IPS DF 4.7 (cell line): Measurements from ENCODE around the gene BCAS3.
"Not testable (repeated sequence)": the region's sequence is repeated elsewhere in the genome, so short reads cannot be mapped to it uniquely, and the experiment has no call there.

ENCODE experiments used
- DNase-seq: peaks from one replicate; pipeline ENCODE4 v3.0.0-alpha.2; 2013; ENCODE audit warnings: low spot score; ENCODE audit errors: extremely low read depth

Gene BCAS3

GRCh38 chr17:61122326-61122913 lies 444.8 kb downstream of the BCAS3 start:
- DNase-seq, result no peak

- DNase-seq, result no peak
Measured at GRCh38 chr17:61124562-61124961, 446.9 kb downstream of the BCAS3 start.

GRCh38 chr17:61126473-61127249 lies 449.0 kb downstream of the BCAS3 start:
- DNase-seq, result no peak

GRCh38 chr17:61127960-61128359 lies 450.3 kb downstream of the BCAS3 start:
- no peak for DNase-seq

- no peak for DNase-seq
Measured at GRCh38 chr17:61128661-61129115, 451.0 kb downstream of the BCAS3 start.

- DNase-seq, result no peak
Measured at GRCh38 chr17:61129267-61130254, 451.9 kb downstream of the BCAS3 start.

- DNase-seq, result no peak
Measured at GRCh38 chr17:61130330-61130729, 452.7 kb downstream of the BCAS3 start.

GRCh38 chr17:61131585-61131984 lies 453.9 kb downstream of the BCAS3 start:
- DNase-seq, result no peak

- no peak for DNase-seq
Measured at GRCh38 chr17:61132524-61132923, 454.9 kb downstream of the BCAS3 start.

GRCh38 chr17:61133853-61134252 lies 456.2 kb downstream of the BCAS3 start:
- DNase-seq, result no peak

- DNase-seq, result no peak
Measured at GRCh38 chr17:61134551-61135235, 457.0 kb downstream of the BCAS3 start.

- no peak for DNase-seq
Measured at GRCh38 chr17:61135782-61136181, 458.1 kb downstream of the BCAS3 start.

GRCh38 chr17:61136296-61136695 lies 458.6 kb downstream of the BCAS3 start:
- DNase-seq, result no peak

GRCh38 chr17:61139219-61139618 lies 461.6 kb downstream of the BCAS3 start:
- DNase-seq, result no peak

- DNase-seq, result no peak
Measured at GRCh38 chr17:61140081-61140786, 462.6 kb downstream of the BCAS3 start.

GRCh38 chr17:61143026-61143425 lies 465.4 kb downstream of the BCAS3 start:
- DNase-seq, result no peak

- no peak for DNase-seq
Measured at GRCh38 chr17:61144137-61144536, 466.5 kb downstream of the BCAS3 start.

GRCh38 chr17:61144617-61145564 lies 467.2 kb downstream of the BCAS3 start:
- DNase-seq, result no peak

- not testable (repeated sequence) for DNase-seq
Measured at GRCh38 chr17:61146833-61147232, 469.2 kb downstream of the BCAS3 start.
